ENCODE measurements around the gene ZNF524.

- TF ChIP-seq CTCF (IDR thresholded peaks at IDR 0.05), result no peak
- TF ChIP-seq POLR2A (IDR thresholded peaks at IDR 0.05), result no peak
Measured at GRCh38 chr19:55602104-55603001, 2.3 kb downstream of the ZNF524 start.
